Measurements from ENCODE around the gene LGI1.
A peak's percentile ranks its signal among the peaks of the same experiment; 100 is the strongest.
"Not testable (repeated sequence)": the region's sequence is repeated elsewhere in the genome, so short reads cannot be mapped to it uniquely, and the experiment has no call there.

LGI1 gene

DNA sequence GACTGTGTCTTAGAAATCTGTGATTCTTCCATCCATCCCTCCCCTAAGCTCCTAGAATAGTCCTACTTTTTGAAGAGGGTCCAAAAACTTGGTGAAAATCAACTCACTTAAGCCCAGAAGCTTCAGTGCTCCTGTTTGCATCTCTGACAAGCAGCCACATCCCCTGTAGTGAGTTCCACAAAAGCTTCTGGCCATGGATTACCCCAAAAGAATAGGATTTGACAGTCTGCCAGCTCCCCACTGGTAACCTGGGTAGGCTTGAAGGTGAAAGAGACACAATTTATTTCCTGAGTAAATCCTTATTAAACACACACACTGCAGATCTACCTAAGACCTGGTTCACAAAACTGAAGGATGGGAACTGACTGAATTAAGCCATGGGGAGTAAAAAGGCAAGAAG is 46.5 kb downstream of the LGI1 start:
- DNase-seq (ENCODE audit: low read depth in 4 of 4, low spot score in 1 of 4): no peak

DNA sequence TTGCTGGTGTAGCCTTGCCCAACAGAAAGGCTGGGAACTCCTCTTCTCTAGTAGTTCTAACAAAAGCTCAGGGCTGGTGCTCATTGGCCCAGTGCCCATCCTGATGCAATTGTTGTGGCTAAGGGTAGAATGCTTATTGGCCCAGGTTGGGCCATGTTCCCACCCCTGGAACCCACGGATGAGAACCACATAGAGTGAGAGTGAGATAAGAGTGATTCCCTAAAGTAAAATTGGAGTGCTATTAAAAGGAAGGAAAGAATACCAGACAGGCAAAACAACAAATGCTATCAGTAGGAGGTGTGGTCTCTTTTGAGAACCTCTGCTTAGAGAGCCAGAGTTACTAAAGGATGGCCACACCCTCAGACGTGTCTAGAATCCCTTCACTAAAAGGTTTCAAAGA is 49.2 kb downstream of the LGI1 start:
- no peak for DNase-seq (ENCODE audit: low read depth in 4 of 4, low spot score in 1 of 4)

DNA sequence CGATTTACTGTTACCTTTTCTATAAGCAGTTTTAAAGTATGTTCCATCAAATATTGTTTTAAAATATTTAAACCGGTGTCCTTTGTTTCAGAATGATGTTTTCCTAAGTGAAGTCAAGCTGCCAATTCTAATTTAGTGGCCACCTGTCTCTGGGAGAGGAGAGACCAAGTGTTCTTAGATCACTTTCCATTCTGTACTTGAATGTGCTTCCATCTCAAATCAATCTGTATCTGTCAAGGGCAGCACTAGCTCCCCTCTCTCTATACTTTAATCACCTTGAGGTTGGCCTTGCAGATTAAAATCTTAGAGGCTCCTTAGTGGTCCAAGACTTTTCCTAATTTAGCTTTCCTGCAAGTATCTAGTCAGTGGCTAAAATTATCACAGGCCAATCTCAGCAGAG is 49.6 kb downstream of the LGI1 start:
- DNase-seq (ENCODE audit: low read depth in 4 of 4, low spot score in 1 of 4): no peak

DNA sequence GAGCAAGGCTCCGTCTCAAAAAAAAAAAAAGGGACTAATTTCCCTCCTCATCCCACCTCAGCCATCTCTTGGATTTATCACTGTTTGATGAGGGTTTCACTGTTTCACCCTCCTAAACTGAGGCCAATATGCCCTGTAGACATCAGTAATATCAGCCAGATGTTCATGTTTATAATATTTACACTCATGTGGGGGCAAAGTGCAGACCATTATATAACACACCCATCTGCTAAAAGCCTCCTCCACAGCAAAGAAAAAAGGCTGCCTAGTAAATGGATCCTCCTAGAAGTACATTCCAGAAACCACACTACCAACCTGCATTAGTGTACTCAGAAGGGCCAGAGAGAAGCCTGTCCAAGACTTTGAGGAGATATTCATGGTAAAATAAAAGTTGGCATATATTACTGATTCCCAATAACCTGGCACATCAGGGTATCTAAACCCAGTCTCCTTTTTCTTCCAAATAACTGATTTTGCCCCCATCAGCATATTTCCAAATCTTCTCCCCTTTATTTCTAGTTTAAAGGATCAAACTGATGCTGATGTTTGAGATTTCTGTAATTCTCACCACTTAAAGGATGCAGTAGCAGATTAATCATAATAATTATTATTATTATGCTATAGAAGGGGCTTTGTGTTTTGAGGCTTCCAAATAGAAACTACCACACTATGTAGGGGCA is 55.1 kb downstream of the LGI1 start:
- no peak for DNase-seq (ENCODE audit: low read depth in 4 of 4, low spot score in 1 of 4)

DNA sequence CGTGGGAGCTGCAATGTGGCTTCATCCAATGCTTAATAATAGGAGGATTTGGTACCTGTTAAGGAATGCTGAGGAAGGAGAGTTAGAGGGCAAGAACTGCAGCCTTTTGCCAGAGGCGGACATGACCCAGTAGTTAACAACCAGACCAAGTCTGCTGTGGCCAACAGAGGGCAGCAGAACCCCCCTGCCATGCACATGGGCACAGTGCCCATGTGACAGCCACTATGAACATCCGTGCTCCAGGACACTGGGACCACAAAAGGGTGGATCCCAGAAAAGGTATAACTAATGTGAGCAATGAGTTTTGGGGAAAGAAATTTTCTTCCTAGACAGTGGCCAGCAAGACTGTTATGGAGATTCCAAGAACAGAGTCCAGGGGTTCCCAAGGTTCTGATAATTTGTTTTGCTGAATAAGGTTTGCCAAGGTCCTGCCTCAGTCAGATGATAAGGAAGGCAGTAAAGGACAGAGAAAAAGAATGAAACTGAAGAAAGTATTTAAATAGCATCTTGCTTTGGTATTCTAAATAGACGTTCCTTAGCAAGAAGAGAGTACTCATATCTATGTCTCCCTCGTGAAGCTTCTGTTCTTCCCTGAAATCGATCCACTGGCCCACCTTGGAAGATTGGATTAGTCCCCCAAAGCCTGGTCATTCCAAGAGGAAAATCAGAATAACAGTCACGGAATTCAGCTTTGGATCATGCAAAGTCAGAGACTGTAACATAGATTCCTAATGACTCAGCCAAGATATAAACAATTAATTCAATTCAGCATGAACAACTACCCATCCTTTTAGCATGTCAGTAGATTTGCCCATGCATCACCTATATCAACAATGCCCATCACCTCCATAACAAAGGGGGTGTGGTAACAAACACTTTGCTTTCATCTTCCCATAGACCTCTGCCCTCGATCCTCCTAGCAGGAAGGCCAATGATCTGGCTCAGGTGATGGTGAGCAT is 56.0 kb downstream of the LGI1 start:
- DNase-seq (ENCODE audit: low read depth in 4 of 4, low spot score in 1 of 4): peak; percentile 3 to 32 (median 16)

DNA sequence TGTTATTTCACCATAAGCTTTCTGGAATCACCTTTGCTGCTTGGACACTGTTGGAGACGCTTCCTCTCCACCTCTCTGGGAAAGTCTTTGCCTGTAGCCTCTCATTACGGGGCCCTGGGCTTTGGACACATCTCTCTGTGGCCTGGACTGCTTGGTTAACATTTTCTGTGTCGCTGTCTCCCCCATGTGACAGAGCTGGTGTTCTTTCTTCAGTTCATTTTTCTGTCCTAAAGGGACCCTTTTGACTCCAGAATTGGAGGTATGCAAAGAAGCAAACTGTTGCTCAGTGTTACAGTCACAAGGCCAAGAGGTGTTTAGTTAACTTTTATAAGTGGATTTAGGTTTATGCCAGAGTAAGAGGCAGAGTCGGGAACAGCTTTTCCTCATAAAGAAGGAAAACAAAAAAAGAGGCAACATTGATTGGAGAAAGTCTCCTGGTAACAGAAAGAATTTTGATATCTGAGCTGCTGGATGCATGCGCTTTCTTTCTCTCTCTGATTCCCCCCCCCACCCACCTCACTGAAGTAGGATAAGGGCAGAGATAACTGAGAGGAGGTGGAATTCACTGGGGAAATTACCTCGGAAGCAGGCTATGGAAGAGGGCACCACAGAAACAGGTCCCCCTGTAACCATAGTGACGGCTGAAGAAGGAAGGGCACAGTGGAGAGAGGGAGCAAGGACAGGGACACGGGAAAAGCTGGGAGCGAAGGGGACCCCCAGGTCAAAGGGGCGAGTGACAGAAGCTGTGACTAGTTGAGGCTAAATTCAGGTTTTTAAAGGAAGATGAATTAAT is 57.8 kb downstream of the LGI1 start:
- DNase-seq (ENCODE audit: low read depth in 4 of 4, low spot score in 1 of 4): no peak

DNA sequence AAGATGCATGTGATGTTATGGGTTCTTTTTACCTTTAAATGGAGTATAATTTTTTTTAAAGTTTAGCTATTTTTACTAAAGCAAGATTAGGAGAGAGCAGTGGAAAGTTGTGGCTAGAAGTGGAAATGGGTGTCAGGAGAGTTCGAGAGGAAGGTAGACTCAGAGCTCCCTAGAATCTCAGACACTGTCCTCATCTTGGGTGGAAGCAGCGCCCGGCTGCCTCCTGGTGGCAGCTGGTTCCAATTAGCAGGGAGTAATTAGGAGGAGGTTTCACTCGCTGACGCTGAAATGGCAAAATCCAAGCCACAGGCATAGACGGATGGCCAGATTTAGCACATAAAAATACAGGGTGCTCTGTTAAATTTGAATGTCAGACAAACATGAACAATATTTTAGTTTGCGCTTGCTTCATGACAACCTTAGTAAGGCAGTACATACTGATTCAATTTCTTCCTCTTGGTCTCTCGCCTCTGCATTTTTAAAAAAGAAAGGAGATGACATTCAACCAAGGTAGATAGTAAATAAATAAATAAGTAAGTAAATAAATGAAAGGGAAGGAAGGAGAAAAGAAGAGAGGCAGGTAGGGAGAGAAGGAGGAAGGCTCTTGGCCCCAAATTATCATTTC is 58.5 kb downstream of the LGI1 start:
- DNase-seq (ENCODE audit: low read depth in 4 of 4, low spot score in 1 of 4): peak in 2 of 4 experiments; percentile 5 to 25

DNA sequence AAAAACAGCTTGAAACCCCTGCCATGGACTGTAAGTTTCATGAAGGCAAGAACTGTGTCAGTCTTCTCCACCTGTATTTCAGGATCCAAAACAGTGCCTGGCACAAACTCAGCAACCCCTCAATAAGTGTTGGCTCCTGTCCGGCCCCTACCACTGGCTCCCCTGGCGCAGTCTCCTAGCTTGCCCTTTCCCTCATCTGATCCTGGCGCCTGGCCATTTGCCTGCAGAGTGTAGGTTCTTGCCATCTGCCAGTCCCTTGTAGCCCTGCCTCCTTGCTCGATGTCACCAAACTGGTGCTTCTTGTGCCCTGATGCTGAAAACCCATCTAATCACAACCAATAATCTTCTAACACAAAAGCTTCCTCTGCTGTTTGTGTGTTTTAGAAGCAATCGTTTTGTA is 60.4 kb downstream of the LGI1 start:
- no peak for DNase-seq (ENCODE audit: low read depth in 4 of 4, low spot score in 1 of 4)

DNA sequence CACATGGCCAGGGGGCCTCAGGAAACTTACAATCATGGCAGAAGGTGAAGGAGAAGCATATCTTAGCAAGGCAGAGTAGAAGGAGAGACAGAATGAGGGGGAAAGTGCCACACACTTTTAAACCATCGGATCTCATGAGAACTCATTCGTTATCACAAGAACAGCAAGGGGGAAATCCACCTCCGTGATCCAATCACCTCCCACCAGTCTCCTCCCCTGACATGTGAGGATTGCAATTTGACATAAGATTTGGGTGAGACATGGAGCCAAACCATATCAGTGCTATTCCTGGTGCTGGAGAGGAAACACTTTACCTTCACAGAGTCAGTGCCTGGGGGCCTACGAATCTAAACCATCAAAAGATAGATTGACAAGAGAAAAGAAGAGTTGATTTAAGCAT is 61.8 kb downstream of the LGI1 start:
- no peak for DNase-seq (ENCODE audit: low read depth in 4 of 4, low spot score in 1 of 4)

DNA sequence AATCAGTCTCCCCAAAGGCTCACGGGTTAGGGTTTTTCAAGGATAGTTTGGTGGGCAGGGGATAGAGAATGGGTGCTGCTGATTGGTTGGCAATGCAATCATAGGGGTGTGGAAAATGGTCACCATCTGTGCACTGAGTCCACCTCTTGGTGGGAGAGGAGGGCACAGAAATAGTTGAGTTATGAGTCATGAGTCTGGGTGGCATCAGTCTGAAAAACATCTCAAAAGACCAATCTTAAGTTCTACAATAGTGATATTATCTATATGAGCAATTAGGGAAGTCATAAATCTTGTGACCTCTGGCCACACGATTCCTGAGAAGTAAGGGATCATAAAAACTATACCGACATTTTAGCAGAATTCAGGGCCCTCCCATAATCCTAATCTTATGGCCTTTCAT is 62.7 kb downstream of the LGI1 start:
- DNase-seq (ENCODE audit: low read depth in 4 of 4, low spot score in 1 of 4): no peak

DNA sequence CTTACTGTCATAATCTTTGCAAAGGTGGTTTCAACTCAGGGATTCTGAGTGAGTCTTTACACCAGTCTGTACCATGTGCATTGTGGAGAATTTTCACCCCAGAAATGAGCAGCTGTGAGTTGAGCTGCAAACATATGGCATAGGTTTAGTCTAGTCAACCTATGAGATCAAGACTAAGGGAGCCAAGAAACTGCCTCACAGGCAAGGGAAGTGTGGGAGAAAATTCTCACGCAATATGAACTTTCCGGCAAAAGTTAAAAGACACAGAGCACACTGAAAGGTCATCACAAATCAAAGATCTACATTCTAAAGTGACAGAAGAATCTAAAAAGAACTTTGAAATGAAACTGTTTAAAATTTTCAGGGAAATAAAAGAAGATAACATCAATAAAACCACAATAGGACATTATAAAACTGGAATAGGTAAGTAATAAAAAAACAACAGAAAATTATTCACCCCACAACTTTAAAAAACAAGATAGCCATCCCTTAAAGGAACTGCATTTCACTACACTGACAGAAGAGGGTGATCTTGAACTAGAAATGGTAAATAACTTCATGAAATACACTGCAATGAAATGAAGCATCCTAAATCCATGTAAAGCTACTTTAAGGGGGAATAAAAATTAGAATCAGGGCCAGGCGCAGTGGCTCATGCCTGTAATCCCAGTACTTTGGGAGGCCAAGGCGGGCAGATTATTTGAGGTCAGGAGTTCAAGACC is 63.5 kb downstream of the LGI1 start:
- no peak for DNase-seq (ENCODE audit: low read depth in 4 of 4, low spot score in 1 of 4)

DNA sequence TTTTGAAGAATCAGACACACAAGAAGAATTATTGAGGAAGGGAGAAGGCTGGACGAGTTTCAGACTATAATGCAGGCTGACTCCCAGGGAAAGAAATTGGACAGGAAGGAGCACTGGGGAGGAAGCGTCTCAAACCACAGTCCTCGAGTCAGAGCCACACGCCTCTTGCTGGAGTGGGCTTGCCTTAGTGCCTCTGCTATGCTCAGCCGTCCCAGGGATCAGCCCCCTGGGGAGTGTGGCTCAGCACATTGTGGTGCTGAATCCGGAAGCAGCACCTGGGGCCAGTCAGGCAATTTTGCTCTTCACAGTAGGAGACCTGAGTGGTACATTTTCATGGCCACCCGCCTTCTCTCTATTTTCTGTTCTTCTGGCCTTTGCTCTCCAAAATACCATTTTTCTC is 68.6 kb downstream of the LGI1 start:
- no peak for DNase-seq (ENCODE audit: low read depth in 4 of 4, low spot score in 1 of 4)

DNA sequence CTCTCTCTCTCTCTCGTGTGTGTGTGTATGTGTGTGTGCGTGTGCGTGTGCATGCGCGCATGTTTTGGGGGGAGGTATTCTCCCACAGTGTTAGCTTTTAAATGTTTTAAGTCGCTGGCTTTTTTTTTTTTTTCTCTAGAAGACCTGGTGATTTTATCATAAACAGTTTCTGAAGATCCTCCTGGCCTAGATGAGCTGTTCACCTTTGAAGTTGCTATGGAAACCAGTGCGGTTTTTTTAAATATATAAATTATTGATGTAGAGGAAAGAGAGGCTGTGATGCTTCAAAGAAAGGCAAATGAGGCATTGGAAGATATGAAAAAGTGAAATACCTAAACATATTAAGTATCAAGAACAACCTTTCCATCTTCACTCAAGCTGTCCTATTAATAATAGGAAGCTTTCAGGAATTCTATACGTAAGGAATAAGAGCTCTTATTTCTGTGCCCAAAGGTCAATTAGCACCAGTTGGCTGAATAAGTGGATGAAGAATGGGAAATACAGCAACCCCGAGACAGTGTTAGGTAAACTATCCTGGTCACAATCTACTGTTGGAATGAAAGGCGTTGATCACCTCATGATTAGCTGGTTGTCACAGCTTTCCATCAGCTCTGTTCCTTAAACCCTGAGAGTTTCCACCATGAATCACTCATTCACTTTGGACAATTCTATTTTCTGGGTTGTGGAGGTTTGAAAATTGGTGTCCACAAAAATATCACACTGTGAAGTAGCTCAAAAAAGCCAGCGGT is 69.5 kb downstream of the LGI1 start:
- no peak for DNase-seq (ENCODE audit: low read depth in 4 of 4, low spot score in 1 of 4)

DNA sequence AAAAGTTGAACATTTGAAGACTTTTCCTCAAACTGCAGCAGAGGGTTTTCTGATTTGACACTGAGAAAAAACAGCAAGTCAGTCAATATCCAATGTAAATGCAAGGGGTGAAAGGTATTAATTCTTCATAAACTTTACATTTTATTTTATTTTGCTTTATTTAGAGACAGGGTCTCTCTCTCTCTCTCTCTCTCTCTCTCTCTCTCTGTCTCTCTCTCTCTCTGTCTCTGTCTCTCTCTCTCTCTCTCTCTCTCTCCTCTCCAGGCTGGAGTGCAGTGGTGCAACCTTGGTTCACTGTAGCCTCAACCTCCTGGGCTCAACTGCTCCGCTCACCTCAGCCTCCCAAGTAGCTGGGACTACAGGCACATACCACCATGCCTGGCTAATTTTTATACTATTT is 73.3 kb downstream of the LGI1 start:
- not testable (repeated sequence) for DNase-seq (ENCODE audit: low read depth in 4 of 4, low spot score in 1 of 4)

DNA sequence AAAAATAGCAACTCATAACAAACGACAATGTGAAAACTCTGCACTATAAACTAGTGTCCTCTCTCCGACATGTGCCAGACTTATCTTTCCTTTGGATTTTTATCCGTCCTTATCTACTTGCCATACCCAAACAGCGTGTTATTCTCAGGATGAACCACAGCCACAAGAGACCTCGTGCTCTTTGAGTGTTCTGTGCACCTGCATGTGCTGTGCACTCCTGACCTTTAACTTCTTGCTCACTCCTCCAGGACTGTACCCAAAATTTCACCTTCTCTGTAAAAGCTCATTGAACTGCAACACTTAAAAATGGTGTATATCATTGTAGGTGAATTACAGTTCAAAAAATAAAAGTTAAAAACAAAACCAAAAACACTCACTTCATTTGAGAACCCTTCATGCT is 78.0 kb downstream of the LGI1 start:
- DNase-seq (ENCODE audit: low read depth in 4 of 4, low spot score in 1 of 4): no peak

DNA sequence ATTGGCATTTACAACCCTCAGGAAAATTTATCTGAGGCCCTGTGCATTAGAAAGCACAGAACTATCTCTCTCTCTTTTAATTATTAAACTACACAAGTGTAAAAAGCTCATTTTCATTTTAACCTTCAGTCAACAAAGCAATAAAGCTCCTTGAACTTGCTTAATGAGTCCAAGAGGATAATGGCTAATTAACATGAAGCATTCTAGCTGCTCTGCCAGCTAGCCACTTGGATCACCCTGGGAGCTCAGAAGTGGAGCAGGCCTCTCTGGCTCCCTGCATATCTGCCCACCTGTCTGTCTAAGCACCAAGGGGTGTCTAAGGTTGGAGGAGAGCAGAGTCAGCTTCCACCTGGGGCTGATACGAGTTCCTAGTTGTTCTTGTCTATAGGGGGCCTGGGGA is 80.1 kb downstream of the LGI1 start:
- DNase-seq (ENCODE audit: low read depth in 4 of 4, low spot score in 1 of 4): no peak

DNA sequence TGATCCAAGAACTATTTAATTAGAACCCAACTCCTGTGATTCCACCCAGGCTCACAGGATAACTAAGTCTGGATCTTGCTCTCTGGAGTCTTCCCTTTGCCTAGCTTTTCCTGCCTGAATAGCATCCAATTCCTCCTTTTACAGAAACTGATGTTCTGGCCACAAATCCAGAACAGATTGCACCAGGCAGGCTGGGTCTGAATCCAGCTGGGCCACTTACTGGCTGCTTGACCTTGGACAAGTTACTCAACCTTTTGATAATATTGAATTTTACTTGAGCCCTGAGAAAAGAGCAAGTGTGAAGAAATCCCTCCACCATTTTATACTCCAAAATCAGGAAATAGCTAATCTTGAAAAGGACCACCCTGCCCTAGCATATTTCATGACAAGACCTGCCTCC is 80.5 kb downstream of the LGI1 start:
- DNase-seq (ENCODE audit: low read depth in 4 of 4, low spot score in 1 of 4): no peak

DNA sequence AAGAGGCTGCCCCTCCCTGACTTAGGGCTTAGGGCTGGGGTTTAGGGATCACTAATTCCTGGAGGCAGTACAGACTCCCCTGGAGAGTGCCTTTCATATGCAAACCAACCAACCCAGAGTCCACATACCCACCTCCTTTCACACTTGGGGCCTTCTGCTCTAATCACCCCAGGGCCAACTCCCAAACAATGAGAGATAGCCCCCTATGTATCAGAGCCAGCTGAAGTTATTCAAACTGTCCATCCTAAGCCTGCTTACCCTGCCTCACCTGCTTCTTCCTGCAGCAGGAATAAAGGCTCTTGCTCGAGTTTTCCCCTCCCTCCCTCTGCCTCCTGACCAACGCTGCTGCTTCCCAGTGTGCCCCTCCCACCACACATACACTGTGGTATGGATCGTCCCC is 84.2 kb downstream of the LGI1 start:
- no peak for DNase-seq (ENCODE audit: low read depth in 4 of 4, low spot score in 1 of 4)

DNA sequence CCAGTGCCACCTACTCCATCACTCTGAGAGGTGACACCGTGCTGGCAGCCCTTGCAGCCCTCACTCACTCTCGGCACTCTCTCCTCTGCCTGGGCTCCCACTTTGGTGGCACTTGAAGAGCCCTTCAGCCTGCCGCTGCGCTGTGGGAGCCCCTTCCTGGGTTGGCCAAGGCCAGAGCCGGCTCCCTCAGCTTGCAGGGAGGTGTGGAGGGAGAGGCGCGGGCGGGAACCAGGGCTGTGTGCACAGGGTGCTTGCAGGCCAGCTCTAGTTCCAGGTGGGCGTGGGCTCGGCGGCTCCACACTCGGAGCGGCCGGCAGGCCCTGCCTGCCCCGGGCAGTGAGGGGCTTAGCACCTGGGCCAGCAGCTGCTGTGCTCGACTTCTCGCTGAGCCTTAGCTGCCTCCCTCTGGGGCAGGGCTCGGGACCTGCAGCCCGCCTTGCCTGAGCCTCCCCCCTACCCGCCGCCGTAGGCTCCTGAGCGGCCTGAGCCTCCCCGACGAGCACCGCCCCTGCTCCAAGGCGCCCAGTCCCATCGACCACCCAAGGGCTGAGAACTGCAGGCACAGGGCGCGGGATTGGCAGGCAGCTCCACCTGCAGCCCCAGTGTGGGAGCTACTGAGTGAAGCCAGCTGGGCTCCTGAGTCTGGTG is 87.4 kb downstream of the LGI1 start:
- no peak for DNase-seq (ENCODE audit: low read depth in 4 of 4, low spot score in 1 of 4)

All from stimulated activated CD4-positive, alpha-beta T cell treated with anti-CD3 and anti-CD28 coated beads, Interleukin-1b, Interleukin-23, amount 100 ng/mL, for 24 hours (primary cell).